ENCODE measurements around the gene OTP.

OTP gene

DNA sequence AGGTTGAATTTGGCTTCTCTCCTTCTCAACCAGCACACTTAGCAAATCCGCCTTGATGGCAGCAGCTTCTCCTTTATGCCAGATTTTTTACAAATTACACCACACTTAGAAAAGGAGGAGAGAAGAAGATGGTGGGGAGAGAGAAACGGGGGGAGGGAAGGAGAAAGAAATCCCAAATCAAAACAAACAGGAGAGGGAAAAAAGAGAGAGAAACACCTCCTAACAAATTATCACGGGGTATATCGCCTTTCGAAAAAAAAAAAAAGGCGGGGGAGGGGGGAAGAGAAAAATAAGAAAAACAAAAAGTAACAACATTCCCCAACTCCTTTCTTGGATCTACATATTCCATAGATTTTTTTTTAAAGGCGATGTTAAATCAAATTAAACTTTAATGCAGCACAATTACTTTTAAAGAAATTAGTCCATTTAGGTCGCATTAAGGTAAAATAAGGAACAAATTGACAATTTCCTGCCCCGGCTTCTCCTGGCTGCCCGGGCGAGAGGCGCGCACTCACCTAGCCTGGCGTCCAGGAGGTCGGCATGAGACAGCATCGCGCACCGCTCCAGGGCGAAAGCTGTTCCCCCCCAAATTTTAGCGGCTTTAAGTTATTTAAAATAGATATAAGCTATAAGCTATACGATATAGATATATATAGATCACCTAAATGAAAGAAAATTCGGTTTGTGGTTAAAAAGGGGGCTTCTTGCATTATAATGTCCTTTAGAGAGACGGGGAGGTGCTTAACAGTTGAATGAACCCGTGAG is at the start of gene OTP:
Gene OTP, minus strand, starts transcription at position 716 of the 765 bp plus-strand sequence. Its CDS starts 164 bp downstream, at position 552.
- no peak for DNase-seq

DNA sequence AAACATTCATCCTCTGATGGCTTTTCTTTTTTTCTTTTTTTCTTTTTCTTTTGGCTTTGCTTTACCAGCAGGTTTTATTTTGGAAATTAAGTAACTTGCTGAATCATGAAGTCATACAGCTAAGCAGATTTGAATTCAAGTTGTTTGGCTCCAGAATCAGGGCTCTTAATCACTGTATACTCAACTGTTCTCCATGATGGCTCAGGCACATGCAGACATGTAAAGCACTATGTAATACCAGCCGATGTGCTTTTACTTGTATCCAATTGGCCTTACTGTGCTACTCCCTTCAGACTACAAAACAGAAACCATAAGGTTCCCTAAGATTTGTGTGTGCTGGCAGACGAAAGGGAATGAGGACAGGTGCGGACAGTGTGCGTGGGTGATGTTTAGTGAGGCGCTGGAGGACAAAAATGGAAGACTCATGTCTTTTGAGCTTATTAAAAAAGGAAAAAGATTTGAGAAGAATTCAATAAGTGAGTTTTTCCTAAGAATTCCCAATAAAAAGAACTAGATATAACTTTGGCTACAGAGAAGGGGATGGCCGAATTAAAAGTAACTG is 44.7 kb upstream of the OTP start:
- DNase-seq = no peak

DNA sequence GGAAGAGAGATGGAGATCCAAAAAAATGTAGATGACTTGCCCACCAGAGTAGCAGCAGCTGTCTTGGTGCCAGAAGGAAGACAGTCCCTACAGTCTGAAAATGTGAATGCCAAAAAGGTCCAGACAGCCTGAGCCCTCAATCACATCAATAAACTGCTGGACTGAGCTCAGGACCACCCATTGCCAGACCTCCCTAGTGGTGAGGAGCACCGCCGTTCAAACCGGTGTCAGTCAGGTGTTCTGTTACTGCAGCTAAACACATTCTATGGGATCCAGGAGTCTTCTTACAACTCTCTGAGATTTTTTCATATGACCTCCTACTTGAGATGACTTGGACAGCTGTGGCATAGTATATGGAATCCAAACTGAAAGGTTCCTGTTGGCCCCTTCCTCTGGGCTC is 32.0 kb upstream of the OTP start:
- DNase-seq = no peak

DNA sequence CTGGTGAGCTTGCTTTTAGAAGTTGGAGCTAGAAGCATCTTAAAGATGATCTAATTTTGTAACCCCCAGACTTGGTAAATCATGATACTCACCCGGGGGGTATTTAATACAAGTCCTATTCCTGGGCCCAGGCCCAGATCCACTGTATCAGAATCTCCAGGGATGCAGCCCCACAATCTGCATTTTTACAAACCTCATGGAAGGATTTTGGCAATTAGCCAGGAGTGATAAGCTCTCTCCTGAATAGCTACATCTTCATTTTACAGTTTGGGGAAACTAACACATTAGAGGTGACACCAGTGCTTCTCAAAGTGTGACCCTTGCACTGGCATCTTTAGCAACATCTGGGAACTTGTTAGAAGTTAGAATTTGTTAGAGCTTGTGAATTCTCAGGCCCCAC is 31.2 kb upstream of the OTP start:
- DNase-seq = no peak

DNA sequence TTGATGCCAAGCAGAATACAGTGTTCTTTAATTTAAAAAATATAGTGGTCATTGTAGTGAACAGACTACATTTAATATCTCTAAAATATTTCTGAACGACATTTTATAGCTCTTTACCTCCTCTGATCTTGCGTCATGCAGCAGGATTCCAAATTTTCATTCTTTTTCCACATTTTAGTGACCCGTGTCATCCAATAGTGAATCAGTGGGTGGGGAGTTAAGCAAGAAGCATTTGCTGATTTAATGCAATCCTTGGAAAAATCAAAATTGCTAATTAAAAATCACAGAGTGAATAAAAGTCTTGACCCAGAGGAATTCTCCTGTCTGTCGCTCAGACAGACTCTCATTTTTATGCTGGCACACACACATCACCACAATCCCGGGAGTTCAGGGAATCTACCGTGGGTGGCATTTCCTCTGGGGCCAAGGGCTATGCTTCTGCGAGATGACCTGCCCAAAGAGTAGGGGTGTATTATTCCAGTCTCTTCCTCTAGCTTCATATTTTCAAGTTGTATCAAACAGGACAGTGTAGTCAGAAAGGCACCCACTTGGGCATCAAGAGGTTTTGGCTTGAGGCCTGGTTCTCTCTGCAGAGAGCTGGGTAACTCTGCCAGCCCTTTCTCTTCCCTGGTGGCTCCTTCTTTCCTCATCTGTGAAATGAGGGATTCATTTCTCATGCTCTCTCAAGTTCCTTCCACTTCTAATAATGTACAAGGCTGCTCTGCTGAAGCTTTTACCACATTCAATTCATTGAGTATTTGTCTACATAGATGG is 24.8 kb upstream of the OTP start:
- DNase-seq = no peak

DNA sequence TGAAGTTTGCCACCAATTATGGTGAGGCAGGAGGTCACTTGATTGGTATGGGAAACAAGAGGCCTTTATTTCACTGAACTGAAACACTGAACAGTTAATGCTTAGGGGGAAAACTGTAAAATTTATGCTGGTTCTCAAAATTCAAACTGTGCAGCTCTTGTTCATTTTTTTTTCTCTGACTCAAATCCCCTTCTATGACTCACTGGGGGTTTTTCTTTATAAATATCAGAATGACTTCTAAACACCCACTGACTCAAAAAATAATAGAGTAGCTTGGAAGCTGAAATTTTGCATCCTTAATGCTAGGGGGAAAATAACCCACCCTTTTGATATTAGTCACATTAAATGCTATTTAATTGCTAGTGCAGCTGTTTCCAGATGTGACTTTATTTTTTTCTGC is 24.1 kb upstream of the OTP start:
- DNase-seq = no peak

DNA sequence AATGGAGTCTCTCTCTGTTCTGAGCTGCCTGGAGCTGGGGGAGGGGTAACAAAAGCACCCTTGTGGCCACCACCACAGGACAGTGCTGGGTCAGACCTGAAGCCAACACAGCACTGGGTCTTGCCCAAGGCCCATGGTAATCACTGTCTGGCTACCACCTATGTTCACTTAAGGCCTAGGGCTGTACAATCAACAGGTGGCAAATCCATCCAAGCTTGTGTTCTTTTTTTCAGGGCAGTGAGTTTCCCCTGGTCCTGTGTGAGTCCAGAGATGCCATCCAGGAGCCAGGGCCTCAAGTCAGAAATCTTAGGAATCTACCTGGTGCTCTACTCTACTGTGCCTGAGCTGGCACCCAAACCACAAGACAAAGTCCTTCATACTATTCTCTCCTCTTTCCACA is 20.1 kb upstream of the OTP start:
- DNase-seq = no peak

DNA sequence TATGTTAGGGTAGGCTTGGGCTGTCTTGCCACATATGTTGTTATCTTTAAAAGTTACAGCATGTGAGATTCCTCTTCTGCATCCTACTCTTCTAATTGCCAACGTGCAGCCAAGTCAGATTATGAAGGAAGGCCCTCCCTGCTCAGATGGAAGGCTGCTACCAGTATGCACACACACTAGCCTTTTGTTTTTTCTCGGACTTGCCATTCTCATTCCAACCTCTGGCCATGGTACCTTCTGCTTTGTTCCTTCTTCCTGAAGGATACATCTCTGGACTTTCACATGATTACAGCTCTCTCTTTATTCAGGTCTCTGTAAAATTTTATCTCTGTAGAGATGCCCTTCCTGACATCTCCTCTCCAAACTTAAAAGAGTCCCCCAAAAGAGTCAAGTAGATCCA is 12.8 kb upstream of the OTP start:
- no peak for DNase-seq

DNA sequence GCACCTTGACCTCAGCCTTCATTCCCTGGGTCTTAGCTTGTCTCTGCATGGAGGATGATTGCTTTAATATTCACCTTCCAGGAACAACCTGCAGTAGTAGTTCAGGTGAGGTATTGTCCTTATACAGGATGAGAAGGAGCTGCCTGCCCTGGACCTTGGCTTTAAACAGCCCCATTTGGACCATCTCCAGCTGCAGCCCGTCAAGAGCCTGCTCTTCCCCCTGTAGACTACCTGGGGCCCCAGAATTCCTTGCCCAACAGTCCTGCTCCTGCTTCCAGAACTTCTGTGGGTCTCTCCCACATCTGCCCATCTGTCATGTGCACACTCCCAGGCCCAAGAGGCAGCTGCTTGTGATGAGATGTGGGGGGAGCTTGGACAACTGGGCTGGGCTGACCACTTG is 12.2 kb upstream of the OTP start:
- no peak for DNase-seq

DNA sequence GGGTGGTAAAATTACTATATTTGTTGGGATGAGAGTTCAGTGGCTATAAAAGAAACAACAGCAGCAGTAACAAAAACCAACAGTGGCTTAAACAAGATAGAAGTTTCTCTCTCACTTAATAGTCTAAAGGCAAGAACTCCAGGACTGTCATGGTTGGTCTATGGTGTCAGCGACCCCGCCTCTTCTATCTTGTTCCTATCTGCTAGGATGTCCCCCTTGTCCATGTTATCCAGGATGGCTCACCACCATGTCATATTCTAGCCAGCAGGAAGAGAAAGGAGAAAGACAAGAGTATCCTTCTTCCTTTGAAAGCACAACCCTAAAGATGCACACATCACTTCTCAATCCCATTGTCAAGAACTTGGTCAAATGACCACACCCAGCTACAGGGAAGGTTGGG is 11.3 kb upstream of the OTP start:
- DNase-seq = no peak

DNA sequence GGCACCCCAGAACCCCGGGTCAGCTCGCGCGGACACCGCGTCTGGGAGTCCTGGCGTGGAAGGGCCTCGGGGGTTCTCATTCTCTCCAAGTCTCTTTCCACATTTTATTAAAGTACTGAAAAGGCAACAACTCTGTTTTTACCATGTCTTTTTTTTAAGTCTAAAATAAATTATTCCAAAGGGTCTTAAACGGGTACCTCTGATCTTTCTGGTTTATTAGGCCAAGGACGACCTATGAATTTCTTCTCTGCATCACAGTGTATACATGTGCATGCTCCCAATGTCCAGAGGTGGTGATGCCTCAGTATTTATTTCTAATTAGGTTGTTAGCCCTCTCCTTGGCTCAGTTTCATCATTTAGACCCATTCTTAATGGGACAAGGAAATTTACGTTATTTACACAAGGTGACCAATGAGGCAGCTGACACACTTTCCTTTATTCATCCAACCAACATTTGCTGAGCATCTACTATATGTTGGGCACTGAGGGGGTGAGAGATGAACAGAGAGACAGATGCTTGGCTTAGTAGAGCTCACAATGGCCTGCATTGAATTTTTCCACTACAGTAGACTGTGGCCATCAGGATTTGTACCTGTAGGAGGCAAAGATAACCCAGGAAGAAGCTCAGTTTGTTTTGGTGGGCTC is 7.6 kb upstream of the OTP start:
- DNase-seq = no peak

DNA sequence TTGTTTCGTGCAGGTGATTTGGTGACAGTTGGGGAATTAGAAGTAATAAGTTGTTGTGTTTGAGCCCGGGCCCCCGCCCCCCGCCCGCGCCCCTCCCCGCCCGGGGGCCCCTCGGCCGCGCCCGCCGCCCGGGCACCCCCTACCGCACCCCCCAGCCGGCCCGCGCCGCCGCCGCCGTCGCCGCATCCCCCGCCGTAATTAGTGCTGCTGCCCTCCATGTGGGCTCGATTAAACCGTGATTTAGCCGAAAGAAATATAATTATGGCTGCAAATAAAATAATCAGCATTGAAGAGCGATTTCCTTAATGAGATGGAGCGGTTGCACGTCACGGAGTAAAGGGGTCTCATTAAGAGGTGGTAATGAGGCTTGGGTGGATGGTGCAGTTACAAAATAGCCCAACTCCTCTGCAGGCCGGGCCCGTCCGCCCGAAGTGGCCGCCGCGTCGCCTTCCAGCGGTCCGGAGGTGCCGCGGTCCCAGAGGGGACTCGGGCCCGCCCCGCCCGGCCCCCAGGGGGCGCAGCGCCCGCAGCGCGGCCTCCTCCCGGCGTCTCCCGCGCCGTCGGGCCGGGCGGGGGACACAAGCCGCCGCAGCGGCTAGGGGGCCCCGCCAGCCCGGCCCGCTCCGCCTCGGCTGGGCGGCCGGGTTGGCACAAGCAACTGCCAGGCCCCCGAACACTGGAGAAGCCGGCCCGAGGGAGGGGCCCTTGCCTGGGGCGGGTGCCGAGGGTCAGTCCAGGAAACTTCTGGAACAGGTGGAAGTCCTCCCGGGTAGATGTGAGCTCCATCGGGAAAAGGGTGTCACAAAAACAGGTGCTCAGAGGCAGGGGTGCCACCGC is 6.9 kb upstream of the OTP start:
- DNase-seq = no peak

DNA sequence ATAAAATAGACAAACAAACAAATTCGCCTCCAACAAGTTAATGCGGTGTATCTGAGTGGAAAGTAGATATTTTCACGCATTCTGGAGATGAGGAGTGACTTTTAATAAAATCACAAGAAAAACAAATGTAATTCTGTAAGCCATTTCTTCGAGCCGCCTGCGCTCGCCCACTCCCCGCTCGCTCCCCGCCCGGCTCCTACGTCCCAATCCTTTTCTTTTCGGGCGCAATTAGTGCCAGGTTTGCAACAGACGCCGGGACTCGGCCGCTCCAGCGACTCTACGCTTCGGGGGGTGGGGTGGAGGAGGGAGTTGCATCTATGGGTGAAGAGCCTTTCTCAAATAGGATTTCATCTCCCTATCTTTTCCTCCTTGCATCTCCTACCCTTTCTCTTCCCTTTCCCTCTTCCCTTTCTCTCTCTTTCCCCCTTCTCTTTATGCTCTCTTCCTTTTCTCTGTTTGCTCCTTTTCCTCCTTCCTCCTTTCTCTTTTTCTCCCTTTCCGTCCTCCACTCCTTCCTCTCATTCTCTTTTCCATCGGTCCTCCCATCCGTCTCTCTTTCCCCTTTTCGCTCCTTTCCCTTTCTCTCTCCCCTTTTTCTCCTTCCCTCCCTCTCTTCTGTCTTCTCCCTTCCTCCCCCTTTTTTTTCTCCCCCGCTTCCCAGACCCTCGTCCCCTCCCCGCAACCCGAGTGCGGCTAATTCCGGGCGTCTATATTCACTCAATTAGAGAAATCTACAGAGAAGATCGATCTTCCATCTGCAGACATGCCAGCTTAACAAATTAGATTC is 6.1 kb upstream of the OTP start:
- DNase-seq = no peak

DNA sequence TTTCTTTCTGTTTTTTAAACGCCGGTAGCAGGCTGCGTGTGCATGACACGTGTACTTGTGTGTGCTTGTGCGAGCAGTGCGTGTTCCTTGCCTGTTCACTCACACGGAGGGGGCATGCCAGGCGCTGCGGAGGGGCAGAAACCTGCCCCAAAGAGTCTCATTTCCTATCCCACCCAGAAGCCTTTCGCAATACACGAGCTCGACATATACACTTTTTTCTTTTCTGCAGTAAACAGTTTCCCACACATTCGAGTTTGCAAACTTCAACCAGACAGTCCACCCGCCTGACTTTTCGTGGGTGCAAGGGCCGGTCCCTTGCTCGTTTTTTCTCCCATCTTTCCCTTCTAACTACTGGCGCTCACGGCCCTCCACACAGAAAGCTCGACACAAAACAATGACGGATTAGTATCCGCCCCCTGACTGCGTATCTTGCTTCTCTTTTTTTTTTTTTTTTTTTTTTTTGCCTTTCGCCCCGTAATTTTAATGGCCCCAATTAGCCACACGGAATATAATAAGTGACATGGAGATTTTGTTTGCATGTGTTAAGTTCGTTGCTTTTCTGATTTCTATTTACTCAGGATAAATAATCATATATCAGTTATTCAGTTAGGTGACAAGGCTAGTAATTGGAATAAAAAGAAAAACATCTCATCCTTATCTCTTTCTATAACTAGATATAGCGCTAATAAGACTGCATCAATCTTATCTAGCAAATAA is 5.3 kb upstream of the OTP start:
- no peak for DNase-seq

DNA sequence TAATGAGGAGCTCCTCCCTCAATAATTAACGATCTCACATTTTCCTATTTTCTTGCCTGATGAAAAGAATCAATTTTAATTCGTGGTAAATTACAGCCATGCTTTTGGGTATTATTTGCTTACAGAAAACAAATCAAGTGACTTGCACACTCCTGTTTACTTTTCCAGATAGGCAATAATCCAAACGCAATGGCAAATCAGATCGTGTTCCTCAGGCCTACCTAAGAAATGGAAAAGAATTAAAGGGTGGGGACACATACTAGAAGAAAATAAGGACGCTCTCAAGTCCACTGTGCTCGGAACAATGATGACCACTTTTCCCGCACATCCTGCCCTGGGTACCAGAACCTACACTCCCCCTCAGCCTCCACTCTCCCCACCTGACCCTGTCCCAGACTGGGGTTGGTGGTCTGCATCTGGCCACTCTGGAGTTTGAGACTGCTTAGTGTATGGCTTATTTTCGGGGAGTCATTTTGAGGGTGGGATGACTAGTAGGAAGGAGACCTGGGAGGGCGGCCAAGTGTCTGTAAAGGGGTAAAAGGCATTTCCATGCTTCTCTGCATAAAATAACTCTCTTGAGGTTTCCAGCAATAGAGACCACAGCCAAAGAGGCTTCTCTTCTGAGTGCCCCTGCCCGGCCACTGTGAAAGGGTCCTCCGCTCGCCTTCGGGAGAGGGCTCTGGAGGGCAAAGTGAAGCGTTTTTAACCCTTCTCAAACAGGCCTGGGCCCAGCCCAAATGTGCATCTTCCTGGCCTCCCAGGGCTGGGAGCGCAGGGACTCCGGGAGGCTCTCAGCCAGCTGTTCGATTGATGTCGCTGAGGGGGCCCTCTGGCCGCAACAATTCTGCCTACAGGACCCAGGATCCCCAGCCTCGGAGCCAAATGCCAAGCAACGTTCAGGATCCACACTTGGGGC is 4.5 kb upstream of the OTP start:
- no peak for DNase-seq

DNA sequence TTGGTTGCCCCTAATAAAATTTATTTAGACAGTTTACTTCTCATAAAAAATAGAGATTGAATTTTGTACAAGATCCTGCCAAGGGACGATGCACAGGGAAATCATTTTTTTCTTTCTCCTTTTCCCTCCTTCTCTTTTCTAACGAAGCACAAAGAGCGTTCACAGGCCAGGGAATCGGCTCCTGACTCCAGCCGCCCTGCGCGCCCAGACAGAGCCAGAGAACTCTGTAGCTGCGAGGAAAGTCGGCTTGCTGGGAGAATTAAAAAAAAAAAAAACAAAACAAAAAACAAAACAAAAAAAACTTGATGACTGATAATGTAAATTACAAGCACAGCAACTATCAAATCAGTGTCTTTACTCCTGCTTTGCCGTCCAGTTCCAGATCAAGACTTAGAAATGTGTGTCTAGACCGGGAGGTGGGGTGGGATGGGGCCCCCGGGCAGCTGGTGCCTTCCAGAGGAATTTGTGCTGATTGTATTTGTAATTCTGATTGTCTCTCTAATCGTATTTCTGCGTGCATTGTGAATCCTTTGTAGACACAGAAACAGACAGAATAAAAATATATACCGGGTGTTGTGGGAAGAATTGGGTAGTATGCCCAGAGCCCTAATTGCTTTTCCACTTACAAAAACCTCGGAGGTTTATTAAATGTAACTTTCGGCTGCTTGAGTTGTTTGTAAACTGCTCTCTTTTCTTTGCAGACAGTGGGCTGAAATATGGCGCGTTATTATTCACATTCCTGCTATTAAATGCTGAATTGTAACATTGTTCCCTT is 3.6 kb upstream of the OTP start:
- DNase-seq = no peak

DNA sequence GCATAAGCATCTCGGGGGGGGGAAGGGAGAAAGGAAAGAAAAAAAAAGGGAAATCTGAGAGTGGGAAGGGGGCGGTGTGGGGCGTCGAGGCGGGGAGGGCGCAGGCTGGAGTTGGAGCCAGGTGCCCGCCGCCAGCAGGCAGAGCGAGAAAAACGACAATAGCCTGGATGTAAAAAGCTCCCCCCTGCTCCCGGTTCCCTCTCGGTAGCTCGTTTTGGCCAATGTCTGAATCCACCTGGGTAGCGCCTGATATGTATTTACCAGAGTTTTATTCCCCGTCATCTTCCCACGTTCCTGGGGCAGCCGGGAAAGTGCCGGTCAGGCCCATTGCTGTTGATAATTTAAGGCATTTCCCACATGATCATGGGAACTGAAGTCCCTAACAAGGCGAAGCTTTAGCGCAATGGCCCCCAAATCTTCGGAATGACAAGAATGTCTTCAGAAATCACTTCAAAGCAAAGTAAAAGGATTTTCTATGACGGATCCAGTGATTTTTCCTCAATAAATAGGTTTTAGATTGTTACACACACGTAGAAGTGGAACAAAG is 3.0 kb upstream of the OTP start:
- no peak for DNase-seq

DNA sequence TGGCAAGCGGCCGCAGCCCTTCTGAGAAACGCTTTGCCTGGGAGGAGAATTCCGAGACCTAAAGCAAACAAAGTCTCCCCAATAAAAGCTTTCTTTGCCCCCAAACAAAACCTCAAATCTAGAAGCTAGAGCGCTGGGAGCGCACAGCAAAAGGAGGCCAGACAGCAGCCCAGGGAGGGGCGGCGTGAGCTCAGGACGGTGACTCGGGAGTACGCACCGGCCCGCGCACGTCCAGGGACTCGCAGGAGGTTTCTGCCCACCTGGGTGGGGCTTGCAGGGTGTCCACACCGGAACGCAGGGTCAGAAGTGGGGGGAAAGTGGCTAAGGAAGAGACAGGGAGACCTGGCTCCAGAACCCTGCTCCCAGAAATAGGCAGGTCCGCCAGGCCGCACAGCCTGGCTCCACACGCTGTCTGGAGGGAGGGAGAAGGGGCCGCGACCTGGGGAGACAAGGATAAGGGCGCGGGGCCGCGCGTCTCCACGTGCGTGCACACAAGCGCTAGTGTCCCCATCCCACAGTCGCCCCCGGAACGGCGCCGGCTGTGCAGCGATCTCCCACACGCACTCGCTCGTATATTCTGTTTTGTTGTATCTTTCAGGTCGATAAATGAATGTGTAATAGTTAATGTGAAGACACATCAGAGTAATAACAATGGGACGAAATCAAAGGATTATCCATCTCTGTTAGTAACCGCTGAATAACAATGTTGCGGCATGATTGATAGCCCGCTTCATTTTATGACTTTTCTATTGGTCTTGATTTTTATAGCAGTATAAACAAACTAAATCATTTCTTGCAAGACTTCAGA is 2.3 kb upstream of the OTP start:
- no peak for DNase-seq
